GM12873 (cell line): ENCODE measurements around the gene LENG9.

Source experiments
- TF ChIP-seq, protein P1 (sequence below): IDR thresholded peaks from 2 replicates; pipeline ENCODE4 v1.5.1; 2012; ENCODE audit warnings: low read depth, mild to moderate bottlenecking, moderate library complexity, low read length, control low read depth; ENCODE audit not compliant: insufficient read depth; ENCODE audit errors: missing control alignments

Gene LENG9

DNA sequence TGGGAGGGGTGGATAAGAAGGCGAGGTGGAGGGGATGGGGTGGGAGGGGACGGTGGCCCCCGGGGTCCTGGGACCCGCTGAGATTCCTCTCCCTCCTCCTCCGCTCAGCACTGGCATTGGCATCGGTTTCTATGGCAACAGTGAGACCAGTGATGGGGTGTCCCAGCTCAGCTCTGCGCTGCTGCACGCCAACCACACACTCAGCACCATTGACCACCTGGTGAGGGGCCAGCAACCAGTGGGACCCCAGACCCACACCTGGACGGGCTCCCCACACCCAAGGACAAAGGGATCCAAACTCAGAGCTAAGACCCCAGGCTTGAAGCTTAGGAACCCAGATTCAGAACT, 42.4 kb downstream of the LENG9 start:
- TF ChIP-seq, protein P1, sequence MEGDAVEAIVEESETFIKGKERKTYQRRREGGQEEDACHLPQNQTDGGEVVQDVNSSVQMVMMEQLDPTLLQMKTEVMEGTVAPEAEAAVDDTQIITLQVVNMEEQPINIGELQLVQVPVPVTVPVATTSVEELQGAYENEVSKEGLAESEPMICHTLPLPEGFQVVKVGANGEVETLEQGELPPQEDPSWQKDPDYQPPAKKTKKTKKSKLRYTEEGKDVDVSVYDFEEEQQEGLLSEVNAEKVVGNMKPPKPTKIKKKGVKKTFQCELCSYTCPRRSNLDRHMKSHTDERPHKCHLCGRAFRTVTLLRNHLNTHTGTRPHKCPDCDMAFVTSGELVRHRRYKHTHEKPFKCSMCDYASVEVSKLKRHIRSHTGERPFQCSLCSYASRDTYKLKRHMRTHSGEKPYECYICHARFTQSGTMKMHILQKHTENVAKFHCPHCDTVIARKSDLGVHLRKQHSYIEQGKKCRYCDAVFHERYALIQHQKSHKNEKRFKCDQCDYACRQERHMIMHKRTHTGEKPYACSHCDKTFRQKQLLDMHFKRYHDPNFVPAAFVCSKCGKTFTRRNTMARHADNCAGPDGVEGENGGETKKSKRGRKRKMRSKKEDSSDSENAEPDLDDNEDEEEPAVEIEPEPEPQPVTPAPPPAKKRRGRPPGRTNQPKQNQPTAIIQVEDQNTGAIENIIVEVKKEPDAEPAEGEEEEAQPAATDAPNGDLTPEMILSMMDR: no peak

GRCh38 chr19:54420383-54421168, 43.0 kb downstream of the LENG9 start:
- TF ChIP-seq, protein P1: no peak

- TF ChIP-seq, protein P1: no peak
Measured at GRCh38 chr19:54420068-54420382, 43.6 kb downstream of the LENG9 start.

GRCh38 chr19:54418930-54419800, 44.4 kb downstream of the LENG9 start:
- TF ChIP-seq, protein P1: no peak

DNA sequence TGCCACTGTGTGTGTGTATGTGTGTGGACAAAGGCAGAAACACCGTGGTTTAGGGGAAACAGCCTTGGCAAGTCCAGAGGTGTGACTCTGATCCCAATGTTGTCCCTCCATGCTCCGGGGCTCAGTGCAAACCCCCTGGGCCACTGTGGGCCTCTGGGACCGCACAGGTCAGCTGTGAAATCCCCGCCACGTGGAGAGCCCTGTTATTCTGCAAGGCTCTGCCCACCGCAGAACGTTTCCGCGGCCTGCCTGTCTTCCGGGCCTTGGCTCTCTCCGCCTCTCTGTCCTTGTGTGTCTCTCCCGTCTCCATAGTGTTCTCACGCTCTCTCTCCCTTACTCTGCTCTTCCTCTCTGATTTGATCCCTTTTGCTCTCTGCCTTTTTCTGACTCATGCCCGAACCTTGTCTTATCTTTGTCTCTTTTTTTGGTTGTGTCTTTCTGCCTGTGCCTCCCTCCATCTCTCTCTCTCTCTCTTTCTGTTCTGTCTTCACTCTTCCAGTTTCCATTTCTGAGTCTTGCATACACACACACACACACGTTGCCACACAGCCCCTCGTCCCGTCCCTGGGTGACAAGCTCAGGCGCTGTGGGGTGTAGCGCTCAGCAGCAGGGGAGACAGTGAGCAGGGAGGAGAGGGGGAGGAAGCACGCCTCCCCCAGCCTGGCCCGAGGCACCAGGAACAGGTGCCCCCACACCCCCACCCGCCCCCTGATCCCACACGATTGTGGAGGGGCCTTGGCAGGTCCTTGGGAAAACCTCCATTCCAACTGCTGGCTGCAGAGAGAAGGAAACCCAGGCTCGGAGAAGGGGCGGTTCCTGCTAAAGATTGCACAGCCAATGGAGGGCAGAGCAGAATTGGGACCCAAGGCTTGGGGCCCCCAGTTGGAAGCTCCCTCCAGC, 45.3 kb downstream of the LENG9 start:
- TF ChIP-seq, protein P1: no peak

GRCh38 chr19:54416695-54417491, 46.7 kb downstream of the LENG9 start:
- TF ChIP-seq, protein P1: no peak
